GM23338 (cell line): ENCODE data around the gene HTR6. TPM values are rescaled to one million over a fixed set of nuclear protein-coding genes. Genes with fewer than 3 reads are reported as not detected.

Experiments used
- ATAC-seq: fragments of 200-7000 bp; cut with Tn5 transposase; 3 replicates; pipeline ENCODE4 v1.9.1; 2020
- DNase-seq: peaks from one replicate; pipeline ENCODE4 v3.0.0-alpha.2; 2015; ENCODE audit warnings: low spot score
- H2AFZ ChIP-seq: fragments of 200-600 bp; sonication (generic); 2 replicates; pipeline ENCODE4 v1.8.0; 2016; ENCODE audit warnings: antibody characterized with exemption, mild to moderate bottlenecking, moderate library complexity
- H3F3A ChIP-seq: fragments of 200-600 bp; sonication (generic); replicated peaks from 2 replicates; pipeline ENCODE4 v1.8.0; 2017; ENCODE audit warnings: antibody characterized with exemption, mixed run types, low read depth
- H3K27ac ChIP-seq: fragments of 200-600 bp; sonication (generic); 2 replicates; pipeline ENCODE4 v1.6.1; 2016; ENCODE audit warnings: low read depth
- H3K27me3 ChIP-seq: fragments of 200-600 bp; sonication (generic); 2 replicates; pipeline ENCODE4 v1.8.0; 2016; ENCODE audit warnings: mild to moderate bottlenecking, mixed run types, moderate library complexity; ENCODE audit not compliant: insufficient read depth
- H3K36me3 ChIP-seq: fragments of 200-600 bp; sonication (generic); 2 replicates; pipeline ENCODE4 v1.8.0; 2016; ENCODE audit warnings: mild to moderate bottlenecking; ENCODE audit not compliant: insufficient read depth
- H3K4me1 ChIP-seq: fragments of 200-600 bp; sonication (generic); 2 replicates; pipeline ENCODE4 v1.8.0; 2016; ENCODE audit warnings: mild to moderate bottlenecking, moderate library complexity; ENCODE audit not compliant: insufficient read depth
- H3K4me2 ChIP-seq: fragments of 200-600 bp; sonication (generic); 2 replicates; pipeline ENCODE4 v1.7.1; 2017; ENCODE audit warnings: mixed run types
- H3K4me3 ChIP-seq: fragments of 200-600 bp; sonication (generic); 2 replicates; pipeline ENCODE4 v1.6.1; 2016; ENCODE audit warnings: mixed run types
- H3K79me2 ChIP-seq: fragments of 200-600 bp; sonication (generic); replicated peaks from 2 replicates; pipeline ENCODE4 v1.8.0; 2017; ENCODE audit warnings: mild to moderate bottlenecking; ENCODE audit not compliant: insufficient read depth
- H3K9me2 ChIP-seq: fragments of 200-600 bp; sonication (generic); 2 replicates; pipeline ENCODE4 v1.8.0; 2017; ENCODE audit not compliant: insufficient read depth
- H4K20me1 ChIP-seq: fragments of 200-600 bp; sonication (generic); replicated peaks from 2 replicates; pipeline ENCODE4 v1.8.0; 2017; ENCODE audit warnings: mild to moderate bottlenecking; ENCODE audit not compliant: insufficient read depth
- H3K27ac Mint-ChIP-seq: 2 replicates; pipeline ENCODE4 v1.8.0; 2020; ENCODE audit warnings: inconsistent platforms, mild to moderate bottlenecking, moderate library complexity, mixed read lengths
- H3K27me3 Mint-ChIP-seq: 3 replicates; pipeline ENCODE4 v1.8.0; 2022; ENCODE audit warnings: low read depth, mild to moderate bottlenecking, moderate library complexity, mixed read lengths, inconsistent platforms; ENCODE audit not compliant: insufficient read depth, poor library complexity
- H3K36me3 Mint-ChIP-seq: 3 replicates; pipeline ENCODE4 v1.8.0; 2021; ENCODE audit warnings: low read depth, mild to moderate bottlenecking, inconsistent platforms, moderate library complexity, mixed read lengths
- H3K4me1 Mint-ChIP-seq: 3 replicates; pipeline ENCODE4 v1.8.0; 2020; ENCODE audit warnings: mild to moderate bottlenecking, inconsistent platforms, mixed read lengths
- H3K4me3 Mint-ChIP-seq: 3 replicates; pipeline ENCODE4 v1.8.0; 2021; ENCODE audit warnings: moderate library complexity, mild to moderate bottlenecking, inconsistent platforms, mixed read lengths
- H3K9me3 Mint-ChIP-seq: 3 replicates; pipeline ENCODE4 v1.8.0; 2020; ENCODE audit warnings: moderate library complexity, mild to moderate bottlenecking, inconsistent platforms, mixed read lengths
- CREB1 ChIP-seq: fragments of 250-450 bp; sonication (Bioruptor Pico); IDR thresholded peaks from 2 replicates; pipeline ENCODE4 v1.5.0; 2020; ENCODE audit warnings: low read depth, mild to moderate bottlenecking, moderate library complexity
- EZH2 ChIP-seq: fragments of 200-600 bp; sonication (generic); IDR thresholded peaks from one replicate; pipeline ENCODE4 v1.8.0; 2017; ENCODE audit warnings: antibody characterized with exemption, mild to moderate bottlenecking, low read depth; ENCODE audit not compliant: unreplicated experiment
- JUNB ChIP-seq: IDR thresholded peaks from one replicate; pipeline ENCODE4 v1.6.1; 2016; ENCODE audit warnings: antibody characterized with exemption; ENCODE audit not compliant: unreplicated experiment
- NANOG ChIP-seq: IDR thresholded peaks from 2 replicates; pipeline ENCODE4 v1.6.1; 2016; ENCODE audit warnings: antibody characterized with exemption, borderline replicate concordance
- POLR2AphosphoS5 ChIP-seq: IDR thresholded peaks from 2 replicates; pipeline ENCODE4 v1.6.1; 2016; ENCODE audit warnings: antibody characterized with exemption, low read depth
- STAT1 ChIP-seq: IDR thresholded peaks from one replicate; pipeline ENCODE4 v1.6.1; 2016; ENCODE audit warnings: antibody characterized with exemption; ENCODE audit not compliant: unreplicated experiment
- ZNF331 ChIP-seq: fragments of 250-450 bp; sonication (Bioruptor Pico); IDR thresholded peaks from 2 replicates; pipeline ENCODE4 v1.5.0; 2020; ENCODE audit warnings: low read depth, mild to moderate bottlenecking, moderate library complexity
- polyA plus RNA-seq: library from polyadenylated mRNA; unstranded; fragments of >200 nt; fragmentation: Nextera tagmentation; extraction: Ambion mirVana; gene quantifications from 2 replicates; pipeline ENCODE4 v1.2.1, GENCODE V29; 2016
- total RNA-seq: library from RNA; depleted of rRNA; stranded (reverse); fragments of >200 nt; shearing (Covaris generic); gene quantifications from 2 replicates; pipeline ENCODE4 v1.2.3, GENCODE V29; 2014
- TF ChIP-seq, protein P1 (sequence below): fragments of 250-450 bp; sonication (Bioruptor Pico); IDR thresholded peaks from 2 replicates; pipeline ENCODE4 v1.5.0; 2020; ENCODE audit warnings: mild to moderate bottlenecking, moderate library complexity
- TF ChIP-seq, protein P2 (sequence below): IDR thresholded peaks from 2 replicates; pipeline ENCODE4 v1.6.1; 2016; ENCODE audit warnings: antibody characterized with exemption
- TF ChIP-seq, protein P3 (sequence below): IDR thresholded peaks from one replicate; pipeline ENCODE4 v1.6.1; 2018; ENCODE audit warnings: antibody characterized with exemption; ENCODE audit not compliant: unreplicated experiment

Gene HTR6
- total and polyA plus RNA-seq, 2 experiments from 2014 or later, result 0.26 to 0.66 TPM

DNA sequence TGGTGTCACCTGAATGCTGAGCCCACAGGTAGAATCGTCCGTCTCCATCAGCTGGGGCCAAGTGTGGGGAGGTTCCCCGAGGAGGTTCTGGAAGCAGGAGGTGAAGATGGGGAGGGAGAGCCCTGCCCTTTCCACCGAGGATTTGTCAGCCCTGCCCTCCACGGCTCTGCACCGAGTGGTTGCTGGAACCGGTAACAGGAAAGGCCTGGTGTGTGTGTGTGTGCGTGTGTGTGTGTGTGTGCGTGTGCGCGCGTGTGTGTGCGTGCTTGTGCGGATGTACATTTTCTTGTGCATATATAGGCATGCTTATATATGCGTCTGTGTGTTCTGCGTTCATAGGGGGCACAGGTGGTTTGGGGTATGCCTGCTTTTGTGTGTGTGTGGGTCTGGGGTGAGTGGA is 17.0 kb upstream of the HTR6 start:
- no peak for DNase-seq
- no peak overlapping the region for H3K27ac Mint-ChIP-seq
- no peak overlapping the region for H3K4me3 Mint-ChIP-seq
- Histone ChIP-seq H4K20me1 (no peaks in the 10 kb centered on the region), H3K36me3 (no peaks in the 10 kb centered on the region), H3K79me2 (no peaks in the 10 kb centered on the region), H3K27me3 (peaks cover 31% of the 10 kb centered on the region), H2AFZ (no peak overlapping the region), H3K4me2 (no peak overlapping the region), H3F3A (peaks cover 7% of the 10 kb centered on the region), H3K9me2 (no peaks in the 10 kb centered on the region), H3K27ac (no peak overlapping the region), H3K4me3 (no peak overlapping the region), H3K4me1 (peaks cover 10% of the 10 kb centered on the region)
- H3K27me3 Mint-ChIP-seq, result peaks cover 48% of the 10 kb centered on the region
- TF ChIP-seq CREB1 (CRISPR knock-in tag), result no peak
- TF ChIP-seq, protein P1, sequence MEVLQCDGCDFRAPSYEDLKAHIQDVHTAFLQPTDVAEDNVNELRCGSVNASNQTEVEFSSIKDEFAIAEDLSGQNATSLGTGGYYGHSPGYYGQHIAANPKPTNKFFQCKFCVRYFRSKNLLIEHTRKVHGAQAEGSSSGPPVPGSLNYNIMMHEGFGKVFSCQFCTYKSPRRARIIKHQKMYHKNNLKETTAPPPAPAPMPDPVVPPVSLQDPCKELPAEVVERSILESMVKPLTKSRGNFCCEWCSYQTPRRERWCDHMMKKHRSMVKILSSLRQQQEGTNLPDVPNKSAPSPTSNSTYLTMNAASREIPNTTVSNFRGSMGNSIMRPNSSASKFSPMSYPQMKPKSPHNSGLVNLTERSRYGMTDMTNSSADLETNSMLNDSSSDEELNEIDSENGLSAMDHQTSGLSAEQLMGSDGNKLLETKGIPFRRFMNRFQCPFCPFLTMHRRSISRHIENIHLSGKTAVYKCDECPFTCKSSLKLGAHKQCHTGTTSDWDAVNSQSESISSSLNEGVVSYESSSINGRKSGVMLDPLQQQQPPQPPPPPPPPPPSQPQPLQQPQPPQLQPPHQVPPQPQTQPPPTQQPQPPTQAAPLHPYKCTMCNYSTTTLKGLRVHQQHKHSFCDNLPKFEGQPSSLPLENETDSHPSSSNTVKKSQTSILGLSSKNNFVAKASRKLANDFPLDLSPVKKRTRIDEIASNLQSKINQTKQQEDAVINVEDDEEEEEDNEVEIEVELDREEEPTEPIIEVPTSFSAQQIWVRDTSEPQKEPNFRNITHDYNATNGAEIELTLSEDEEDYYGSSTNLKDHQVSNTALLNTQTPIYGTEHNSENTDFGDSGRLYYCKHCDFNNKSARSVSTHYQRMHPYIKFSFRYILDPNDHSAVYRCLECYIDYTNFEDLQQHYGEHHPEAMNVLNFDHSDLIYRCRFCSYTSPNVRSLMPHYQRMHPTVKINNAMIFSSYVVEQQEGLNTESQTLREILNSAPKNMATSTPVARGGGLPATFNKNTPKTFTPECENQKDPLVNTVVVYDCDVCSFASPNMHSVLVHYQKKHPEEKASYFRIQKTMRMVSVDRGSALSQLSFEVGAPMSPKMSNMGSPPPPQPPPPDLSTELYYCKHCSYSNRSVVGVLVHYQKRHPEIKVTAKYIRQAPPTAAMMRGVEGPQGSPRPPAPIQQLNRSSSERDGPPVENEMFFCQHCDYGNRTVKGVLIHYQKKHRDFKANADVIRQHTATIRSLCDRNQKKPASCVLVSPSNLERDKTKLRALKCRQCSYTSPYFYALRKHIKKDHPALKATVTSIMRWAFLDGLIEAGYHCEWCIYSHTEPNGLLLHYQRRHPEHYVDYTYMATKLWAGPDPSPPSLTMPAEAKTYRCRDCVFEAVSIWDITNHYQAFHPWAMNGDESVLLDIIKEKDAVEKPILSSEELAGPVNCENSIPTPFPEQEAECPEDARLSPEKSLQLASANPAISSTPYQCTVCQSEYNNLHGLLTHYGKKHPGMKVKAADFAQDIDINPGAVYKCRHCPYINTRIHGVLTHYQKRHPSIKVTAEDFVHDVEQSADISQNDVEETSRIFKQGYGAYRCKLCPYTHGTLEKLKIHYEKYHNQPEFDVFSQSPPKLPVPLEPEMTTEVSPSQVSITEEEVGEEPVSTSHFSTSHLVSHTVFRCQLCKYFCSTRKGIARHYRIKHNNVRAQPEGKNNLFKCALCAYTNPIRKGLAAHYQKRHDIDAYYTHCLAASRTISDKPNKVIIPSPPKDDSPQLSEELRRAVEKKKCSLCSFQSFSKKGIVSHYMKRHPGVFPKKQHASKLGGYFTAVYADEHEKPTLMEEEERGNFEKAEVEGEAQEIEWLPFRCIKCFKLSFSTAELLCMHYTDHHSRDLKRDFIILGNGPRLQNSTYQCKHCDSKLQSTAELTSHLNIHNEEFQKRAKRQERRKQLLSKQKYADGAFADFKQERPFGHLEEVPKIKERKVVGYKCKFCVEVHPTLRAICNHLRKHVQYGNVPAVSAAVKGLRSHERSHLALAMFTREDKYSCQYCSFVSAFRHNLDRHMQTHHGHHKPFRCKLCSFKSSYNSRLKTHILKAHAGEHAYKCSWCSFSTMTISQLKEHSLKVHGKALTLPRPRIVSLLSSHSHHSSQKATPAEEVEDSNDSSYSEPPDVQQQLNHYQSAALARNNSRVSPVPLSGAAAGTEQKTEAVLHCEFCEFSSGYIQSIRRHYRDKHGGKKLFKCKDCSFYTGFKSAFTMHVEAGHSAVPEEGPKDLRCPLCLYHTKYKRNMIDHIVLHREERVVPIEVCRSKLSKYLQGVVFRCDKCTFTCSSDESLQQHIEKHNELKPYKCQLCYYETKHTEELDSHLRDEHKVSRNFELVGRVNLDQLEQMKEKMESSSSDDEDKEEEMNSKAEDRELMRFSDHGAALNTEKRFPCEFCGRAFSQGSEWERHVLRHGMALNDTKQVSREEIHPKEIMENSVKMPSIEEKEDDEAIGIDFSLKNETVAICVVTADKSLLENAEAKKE (CRISPR knock-in tag), result no peak
- TF ChIP-seq NANOG, result no peak
- no peak for TF ChIP-seq ZNF331 (CRISPR knock-in tag)
- TF ChIP-seq JUNB, result no peak
- no peak for TF ChIP-seq EZH2
- no peak for TF ChIP-seq STAT1
- TF ChIP-seq, protein P2, sequence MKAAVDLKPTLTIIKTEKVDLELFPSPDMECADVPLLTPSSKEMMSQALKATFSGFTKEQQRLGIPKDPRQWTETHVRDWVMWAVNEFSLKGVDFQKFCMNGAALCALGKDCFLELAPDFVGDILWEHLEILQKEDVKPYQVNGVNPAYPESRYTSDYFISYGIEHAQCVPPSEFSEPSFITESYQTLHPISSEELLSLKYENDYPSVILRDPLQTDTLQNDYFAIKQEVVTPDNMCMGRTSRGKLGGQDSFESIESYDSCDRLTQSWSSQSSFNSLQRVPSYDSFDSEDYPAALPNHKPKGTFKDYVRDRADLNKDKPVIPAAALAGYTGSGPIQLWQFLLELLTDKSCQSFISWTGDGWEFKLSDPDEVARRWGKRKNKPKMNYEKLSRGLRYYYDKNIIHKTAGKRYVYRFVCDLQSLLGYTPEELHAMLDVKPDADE, result no peak
- TF ChIP-seq POLR2AphosphoS5, result no peak
- TF ChIP-seq, protein P3, sequence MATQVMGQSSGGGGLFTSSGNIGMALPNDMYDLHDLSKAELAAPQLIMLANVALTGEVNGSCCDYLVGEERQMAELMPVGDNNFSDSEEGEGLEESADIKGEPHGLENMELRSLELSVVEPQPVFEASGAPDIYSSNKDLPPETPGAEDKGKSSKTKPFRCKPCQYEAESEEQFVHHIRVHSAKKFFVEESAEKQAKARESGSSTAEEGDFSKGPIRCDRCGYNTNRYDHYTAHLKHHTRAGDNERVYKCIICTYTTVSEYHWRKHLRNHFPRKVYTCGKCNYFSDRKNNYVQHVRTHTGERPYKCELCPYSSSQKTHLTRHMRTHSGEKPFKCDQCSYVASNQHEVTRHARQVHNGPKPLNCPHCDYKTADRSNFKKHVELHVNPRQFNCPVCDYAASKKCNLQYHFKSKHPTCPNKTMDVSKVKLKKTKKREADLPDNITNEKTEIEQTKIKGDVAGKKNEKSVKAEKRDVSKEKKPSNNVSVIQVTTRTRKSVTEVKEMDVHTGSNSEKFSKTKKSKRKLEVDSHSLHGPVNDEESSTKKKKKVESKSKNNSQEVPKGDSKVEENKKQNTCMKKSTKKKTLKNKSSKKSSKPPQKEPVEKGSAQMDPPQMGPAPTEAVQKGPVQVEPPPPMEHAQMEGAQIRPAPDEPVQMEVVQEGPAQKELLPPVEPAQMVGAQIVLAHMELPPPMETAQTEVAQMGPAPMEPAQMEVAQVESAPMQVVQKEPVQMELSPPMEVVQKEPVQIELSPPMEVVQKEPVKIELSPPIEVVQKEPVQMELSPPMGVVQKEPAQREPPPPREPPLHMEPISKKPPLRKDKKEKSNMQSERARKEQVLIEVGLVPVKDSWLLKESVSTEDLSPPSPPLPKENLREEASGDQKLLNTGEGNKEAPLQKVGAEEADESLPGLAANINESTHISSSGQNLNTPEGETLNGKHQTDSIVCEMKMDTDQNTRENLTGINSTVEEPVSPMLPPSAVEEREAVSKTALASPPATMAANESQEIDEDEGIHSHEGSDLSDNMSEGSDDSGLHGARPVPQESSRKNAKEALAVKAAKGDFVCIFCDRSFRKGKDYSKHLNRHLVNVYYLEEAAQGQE, result no peak
- peaks cover 2% of the 10 kb centered on the region; the same call in 2 of the 3 replicates for H3K36me3 Mint-ChIP-seq
- H3K4me1 Mint-ChIP-seq, result peaks cover 18% of the 10 kb centered on the region
- no peak for ATAC-seq
- no peaks in the 10 kb centered on the region for H3K9me3 Mint-ChIP-seq
